ENCODE results near the gene ECD.

Gene ECD

DNA sequence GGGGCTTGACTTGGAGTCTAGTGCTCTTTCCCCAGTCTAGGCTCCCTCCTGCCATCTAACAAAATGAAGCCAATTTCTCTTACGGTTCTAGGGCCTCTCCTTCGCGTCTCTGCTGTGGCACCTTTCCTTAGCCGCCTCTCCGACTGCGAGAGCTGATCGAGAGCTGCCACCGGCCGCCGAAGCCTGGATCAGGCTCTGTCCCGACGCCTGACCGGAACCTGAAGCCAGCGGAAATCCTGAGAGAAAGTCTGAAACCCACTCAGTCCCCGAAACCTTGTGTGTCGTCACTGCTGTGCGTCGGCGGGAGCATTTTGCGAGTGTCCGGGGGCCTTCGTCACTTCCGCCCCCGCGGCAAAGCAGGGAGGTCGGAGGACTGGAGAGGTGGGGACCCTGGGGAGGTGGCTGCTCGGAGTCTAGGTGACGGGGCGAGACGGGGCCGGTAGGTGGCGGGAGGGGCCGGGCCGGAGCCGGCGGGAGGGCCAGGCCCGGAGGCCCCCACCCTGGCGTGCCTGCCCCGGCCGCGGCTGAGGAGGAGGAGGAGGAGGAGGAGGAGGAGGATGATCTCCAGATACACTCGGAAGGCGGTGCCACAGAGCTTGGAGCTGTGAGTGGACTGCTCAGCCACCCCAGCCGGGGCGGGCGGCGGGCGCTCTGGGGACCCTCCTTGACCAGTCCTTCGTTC is at the start of gene ECD, which contains the start of gene FAM149B1:
Gene ECD, minus strand, starts transcription at position 226 of the 682 bp plus-strand sequence. CDS start 4,071 bp downstream, outside the sequence.
Gene FAM149B1, plus strand, starts transcription at position 337 of the 682 bp plus-strand sequence. Its CDS starts 221 bp downstream, at position 558.
- DNase-seq (ENCODE audit: insufficient read length, low spot score) = peak; percentile 84
- FAIRE-seq = peak; percentile 99
- peak; percentile 90 for TF ChIP-seq POLR2A (IDR thresholded peaks at IDR 0.05; ENCODE audit: low read depth, low read length)

DNA sequence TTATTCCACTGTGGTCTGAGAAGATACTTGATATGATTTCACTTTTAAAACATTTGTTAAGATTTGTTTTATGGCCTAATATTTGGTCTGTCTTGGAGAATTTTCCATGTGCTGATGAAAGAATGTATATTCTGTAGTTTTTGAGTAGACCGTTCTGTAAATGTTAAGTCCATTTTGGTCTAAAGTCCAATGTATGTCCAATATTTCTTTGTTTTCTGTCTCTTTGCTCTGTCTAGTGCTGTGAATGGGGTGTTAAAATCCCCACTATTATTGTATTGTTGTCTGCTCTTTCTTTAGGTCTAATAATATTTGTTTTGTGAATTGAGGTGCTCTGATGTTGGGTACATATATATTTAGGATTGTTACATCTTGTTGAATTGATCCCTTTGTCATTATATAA is 47.9 kb upstream of the ECD start:
- no peak for TF ChIP-seq POLR2A (IDR thresholded peaks at IDR 0.05; ENCODE audit: low read depth, low read length)
- DNase-seq (ENCODE audit: insufficient read length, low spot score) = no peak
- no peak for FAIRE-seq

DNA sequence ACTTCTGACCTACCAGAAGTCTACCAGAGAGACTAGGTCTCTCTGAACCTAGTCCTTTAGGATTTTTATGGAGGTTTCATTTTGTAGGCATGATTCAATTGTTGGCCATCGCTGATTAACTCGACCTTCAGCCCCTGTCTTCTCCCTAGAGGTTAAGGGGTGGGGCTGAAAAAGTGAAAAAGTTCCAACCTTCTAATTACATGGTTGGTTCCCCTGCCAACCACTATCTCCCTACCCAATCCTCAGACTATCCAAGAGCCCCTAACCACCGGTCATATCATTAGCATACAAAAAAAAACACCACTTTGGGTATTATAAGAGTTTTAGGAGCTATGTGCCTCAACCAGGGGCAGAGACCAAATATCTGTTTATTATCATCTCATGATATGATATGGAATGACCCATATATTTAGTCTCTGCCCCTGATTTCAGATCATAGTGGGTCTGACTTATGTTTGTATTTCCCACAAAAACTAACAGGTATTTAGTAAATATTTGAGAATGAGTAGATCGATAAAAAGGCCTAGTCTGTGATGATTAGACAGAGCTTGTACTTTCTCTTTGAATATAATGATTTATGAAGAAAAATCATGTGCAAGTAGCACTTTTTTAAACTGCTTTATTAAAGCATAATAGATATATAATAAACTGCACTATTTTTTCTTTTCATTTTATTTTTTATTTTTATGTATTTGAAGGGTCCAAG is 43.5 kb upstream of the ECD start:
- FAIRE-seq = no peak
- DNase-seq (ENCODE audit: insufficient read length, low spot score) = no peak
- TF ChIP-seq POLR2A (IDR thresholded peaks at IDR 0.05; ENCODE audit: low read depth, low read length) = no peak

DNA sequence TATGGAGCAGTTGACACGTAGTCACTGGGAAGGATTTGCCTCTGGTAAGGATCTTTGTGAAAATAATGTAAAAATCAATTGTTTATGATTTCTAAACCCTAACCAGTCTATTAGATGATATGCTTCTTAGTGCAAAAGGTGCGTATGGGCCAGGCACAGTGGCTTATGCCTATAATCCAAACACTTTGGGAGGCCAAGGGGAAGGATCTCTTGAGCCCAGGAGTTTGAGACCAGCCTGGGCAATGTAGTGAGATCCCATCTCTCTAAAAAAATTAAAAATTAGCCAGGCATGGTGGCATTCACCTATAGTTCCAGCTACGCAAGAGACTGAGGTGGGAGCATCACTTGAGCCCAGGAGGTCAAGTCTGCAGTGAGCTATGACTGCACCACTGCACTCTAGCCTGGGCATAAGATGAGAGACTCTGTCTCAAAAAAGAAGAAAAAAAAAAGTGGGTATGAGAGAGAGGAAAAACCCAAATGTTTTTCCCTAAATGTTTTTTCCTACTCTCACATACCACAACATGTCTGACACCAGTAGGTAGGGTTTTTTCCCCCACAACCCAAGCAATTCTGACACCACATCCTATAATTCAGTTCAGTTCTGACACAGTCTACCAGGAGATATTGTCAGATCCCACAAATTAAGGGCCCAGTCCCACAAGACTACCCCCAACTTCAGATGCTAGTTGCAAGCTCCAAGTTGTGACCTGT is 42.7 kb upstream of the ECD start:
- FAIRE-seq (no peak), DNase-seq (ENCODE audit: insufficient read length, low spot score) (no peak)
- no peak for TF ChIP-seq POLR2A (IDR thresholded peaks at IDR 0.05; ENCODE audit: low read depth, low read length)

DNA sequence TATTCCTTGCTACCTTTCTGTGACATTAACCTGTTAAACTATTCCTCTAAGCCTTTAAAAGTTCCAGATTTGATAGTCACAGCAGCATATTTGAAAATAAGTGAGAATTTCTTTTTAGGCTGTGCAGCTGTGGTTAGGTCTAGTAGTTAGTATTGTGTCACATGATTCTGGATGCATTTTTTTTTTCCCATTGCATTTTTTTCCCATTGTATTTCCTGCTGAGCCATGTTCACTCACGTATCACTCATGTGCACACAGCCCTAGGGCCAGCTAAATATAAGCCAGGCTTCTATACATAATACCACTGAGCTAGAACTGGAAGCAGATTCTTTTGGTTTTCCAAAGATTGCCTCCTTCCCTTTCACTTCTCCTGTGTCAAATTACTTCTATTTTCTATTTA is 41.9 kb upstream of the ECD start:
- FAIRE-seq (peak; percentile 88), DNase-seq (ENCODE audit: insufficient read length, low spot score) (peak; percentile 22)
- TF ChIP-seq POLR2A (IDR thresholded peaks at IDR 0.05; ENCODE audit: low read depth, low read length) = no peak

GRCh38 chr10:73207883-73208282 is 40.1 kb upstream of the ECD start:
- TF ChIP-seq POLR2A (IDR thresholded peaks at IDR 0.05; ENCODE audit: low read depth, low read length) = no peak
- FAIRE-seq (no peak), DNase-seq (ENCODE audit: insufficient read length, low spot score) (no peak)

- no peak for FAIRE-seq
- no peak for TF ChIP-seq POLR2A (IDR thresholded peaks at IDR 0.05; ENCODE audit: low read depth, low read length)
These were observed 38.6 kb upstream of the ECD start for GRCh38 chr10:73206385-73206784.

DNA sequence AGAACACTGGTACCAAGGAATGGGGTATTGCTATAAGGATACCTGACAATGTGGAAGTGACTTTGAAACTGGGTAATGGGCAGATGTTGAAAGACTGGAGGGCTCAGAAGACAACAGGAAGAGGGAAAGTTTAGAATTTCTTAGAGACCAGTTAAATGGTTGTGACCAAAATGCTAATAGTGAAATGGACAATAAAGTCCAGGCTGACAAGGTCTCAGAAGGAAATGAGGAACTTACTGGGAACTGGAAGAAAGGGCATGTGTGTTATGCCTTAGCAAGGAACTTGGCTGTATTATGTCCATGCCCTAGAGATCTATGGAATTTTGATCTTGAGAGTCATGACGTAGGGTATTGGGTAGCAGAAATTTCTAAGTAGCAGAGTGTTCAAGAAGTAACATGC is 38.1 kb upstream of the ECD start:
- no peak for TF ChIP-seq POLR2A (IDR thresholded peaks at IDR 0.05; ENCODE audit: low read depth, low read length)
- FAIRE-seq (no peak), DNase-seq (ENCODE audit: insufficient read length, low spot score) (no peak)

More at GRCh38 chr10:73206385-73206784, 38.6 kb upstream of the ECD start:
- DNase-seq (ENCODE audit: insufficient read length, low spot score) = no peak

GRCh38 chr10:73205081-73205480 is 37.3 kb upstream of the ECD start:
- no peak for TF ChIP-seq POLR2A (IDR thresholded peaks at IDR 0.05; ENCODE audit: low read depth, low read length)
- FAIRE-seq (no peak), DNase-seq (ENCODE audit: insufficient read length, low spot score) (no peak)

- TF ChIP-seq POLR2A (IDR thresholded peaks at IDR 0.05; ENCODE audit: low read depth, low read length) = no peak
- DNase-seq (ENCODE audit: insufficient read length, low spot score) (no peak), FAIRE-seq (no peak)
These were observed 22.4 kb upstream of the ECD start for GRCh38 chr10:73190188-73190587.

GRCh38 chr10:73186266-73186665 is 18.5 kb upstream of the ECD start:
- peak; percentile 43 for FAIRE-seq
- TF ChIP-seq POLR2A (IDR thresholded peaks at IDR 0.05; ENCODE audit: low read depth, low read length) = no peak
- no peak for DNase-seq (ENCODE audit: insufficient read length, low spot score)

DNA sequence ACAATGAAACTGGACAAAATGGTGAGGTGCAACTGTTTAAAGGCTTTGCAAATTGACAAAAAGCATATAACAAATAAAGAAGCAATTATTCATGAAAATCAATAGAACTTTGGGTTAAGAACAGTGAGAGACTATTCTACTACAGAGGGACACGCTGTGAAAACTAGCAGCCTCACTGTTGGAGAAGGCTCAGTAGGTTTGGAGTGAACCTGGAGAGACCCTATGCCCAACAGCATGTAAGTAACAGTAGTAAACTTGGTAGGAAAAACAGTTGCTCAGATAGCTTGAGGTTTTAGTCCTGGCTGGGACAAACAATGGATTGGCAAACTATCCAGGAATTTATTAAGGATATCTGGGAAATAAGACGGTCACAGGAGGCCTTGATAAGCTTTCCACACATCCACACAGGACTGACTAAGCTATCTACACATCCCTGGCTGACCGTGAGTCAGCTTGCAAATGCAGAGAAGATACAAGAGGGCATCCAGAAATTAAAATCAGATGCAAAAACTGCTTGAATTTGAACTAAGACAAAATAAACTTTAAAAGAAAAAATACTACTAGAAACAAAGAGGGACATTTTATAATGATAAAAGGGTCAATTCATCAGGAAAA is 16.0 kb upstream of the ECD start:
- FAIRE-seq = peak; percentile 75

GRCh38 chr10:73182568-73182967 is 14.8 kb upstream of the ECD start:
- FAIRE-seq = peak; percentile 30
- no peak for TF ChIP-seq POLR2A (IDR thresholded peaks at IDR 0.05; ENCODE audit: low read depth, low read length)
- DNase-seq (ENCODE audit: insufficient read length, low spot score) = no peak

More for the DNA sequence above, 16.0 kb upstream of the ECD start:
- TF ChIP-seq POLR2A (IDR thresholded peaks at IDR 0.05; ENCODE audit: low read depth, low read length) = no peak
- DNase-seq (ENCODE audit: insufficient read length, low spot score) = no peak
